GM18526 (cell line): ENCODE data around the gene MRPL49.
A peak's percentile ranks its signal among the peaks of the same experiment; 100 is the strongest.

Experiments
- POLR2A ChIP-seq: IDR thresholded peaks from 3 replicates; pipeline ENCODE4 v1.6.1; 2011; ENCODE audit not compliant: insufficient read length; ENCODE audit errors: extremely low read depth

The MRPL49 gene

DNA sequence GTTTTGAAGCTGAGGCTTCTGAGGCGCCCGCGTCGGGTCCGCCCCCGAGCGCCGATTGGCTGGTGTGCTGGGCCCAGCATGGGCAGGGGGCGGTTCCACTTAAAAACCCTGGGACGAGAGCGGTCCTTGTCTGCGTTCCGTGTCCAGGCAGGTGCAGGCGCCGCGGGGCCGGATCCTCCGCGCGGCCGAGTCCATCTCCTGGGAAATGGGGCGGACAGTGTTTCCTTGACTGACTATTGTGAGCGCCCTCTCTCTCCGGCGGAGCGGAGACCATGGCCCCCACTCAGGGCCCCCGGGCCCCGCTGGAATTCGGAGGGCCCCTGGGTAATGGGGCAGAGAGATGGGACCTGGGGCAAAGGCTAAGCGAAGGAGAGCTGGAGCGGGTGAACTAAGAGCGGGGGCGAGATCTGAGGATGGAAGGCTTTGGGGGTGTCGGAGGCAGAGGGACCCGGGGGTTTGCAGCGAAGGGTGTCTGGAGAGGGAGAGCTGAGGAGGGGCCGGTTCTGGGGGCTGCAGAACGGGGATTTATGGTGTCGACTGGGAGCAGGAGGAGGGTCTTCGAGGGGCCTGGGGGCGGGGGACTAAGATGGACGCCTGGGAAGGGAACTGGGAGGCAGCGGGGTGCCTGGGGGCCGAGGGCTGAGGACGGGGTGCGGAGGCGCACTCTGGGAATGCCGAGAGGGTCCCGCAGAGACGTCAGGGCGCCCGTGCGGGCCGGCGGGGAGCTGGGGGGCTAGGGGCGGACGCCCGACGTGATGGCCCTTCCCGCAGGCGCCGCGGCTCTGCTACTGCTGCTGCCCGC lies 10.2 kb upstream of the MRPL49 start, which contains the start of gene TM7SF2:
Gene TM7SF2 (plus strand): TSS at position 129 of the 802 bp plus-strand sequence. CDS start 144 bp downstream, at position 273.
- TF ChIP-seq POLR2A: peak; percentile 96

DNA sequence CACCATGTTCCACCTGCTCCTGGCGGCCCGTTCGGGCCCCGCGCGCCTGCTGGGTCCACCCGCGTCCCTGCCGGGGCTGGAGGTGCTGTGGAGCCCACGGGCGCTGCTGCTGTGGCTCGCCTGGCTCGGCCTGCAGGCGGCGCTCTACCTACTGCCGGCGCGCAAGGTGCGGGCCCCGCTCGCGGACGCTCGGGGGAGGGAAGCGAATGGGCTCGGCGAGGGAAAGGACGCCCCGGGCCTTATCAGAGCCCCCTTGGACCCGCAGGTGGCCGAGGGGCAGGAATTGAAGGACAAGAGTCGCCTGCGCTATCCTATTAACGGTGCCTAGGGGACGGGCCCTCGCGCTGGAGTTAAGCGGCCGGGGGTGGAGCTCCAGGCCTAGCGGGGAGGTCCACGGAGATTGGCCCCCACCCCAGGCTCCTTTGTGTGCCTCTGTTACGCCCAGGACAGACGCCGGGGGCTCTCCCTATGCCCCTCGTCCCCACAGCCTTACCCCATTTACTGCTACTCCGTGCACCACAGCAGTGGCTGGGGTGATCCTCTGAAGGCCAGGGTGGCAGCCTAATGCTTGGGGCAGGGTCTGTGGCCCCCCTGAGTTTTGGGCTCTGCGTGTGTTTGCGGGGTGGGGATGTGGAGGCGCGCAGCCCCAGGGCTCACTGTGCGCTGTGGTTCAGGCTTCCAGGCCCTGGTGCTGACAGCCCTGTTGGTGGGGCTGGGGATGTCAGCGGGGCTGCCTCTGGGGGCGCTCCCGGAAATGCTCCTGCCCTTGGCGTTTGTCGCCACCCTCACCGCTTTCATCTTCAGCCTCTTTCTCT lies 9.4 kb upstream of the MRPL49 start:
- peak; percentile 31 for TF ChIP-seq POLR2A

DNA sequence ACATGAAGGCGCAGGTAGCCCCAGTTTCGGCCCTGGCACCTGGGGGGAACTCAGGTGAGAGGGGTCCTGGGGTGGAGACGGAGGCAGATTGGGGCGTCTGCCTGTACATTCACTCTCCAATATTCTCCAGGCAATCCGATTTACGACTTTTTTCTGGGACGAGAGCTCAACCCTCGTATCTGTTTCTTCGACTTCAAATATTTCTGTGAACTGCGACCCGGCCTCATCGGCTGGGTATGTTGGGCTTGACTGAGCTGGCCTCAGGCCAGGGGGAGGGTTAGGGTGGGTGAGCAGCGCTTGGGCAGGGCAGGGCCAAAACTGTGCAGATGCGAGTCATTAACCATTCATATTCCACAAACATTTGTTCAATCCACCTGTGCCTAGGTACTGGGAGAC lies 8.8 kb upstream of the MRPL49 start:
- TF ChIP-seq POLR2A: no peak

GRCh38 chr11:65113839-65114238 lies 8.3 kb upstream of the MRPL49 start:
- no peak for TF ChIP-seq POLR2A

DNA sequence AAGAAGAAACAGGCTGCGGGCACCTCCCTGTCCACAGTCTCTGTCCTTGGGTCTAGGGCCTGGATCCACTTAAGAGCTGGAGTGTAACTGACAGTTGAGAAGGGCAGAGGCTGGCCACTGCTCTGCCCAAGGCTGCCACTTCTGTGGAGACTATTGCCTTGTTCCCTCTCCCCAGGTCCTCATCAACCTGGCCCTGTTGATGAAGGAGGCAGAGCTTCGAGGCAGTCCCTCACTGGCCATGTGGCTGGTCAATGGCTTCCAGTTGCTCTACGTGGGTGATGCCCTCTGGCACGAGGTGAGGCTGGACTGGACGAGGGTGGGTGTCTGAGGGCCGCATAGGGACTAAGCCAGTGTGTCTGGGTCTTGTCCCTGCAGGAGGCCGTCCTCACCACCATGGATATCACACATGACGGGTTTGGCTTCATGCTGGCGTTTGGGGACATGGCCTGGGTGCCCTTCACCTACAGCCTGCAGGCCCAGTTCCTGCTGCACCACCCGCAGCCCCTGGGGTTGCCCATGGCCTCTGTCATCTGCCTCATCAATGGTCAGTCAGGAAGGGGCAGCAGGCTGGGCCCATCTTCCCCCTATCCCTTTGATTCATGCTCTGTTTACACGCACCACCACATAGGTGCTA lies 7.5 kb upstream of the MRPL49 start:
- TF ChIP-seq POLR2A: no peak

- no peak for TF ChIP-seq POLR2A
These were observed 6.6 kb upstream of the MRPL49 start for GRCh38 chr11:65115361-65116082.

GRCh38 chr11:65116370-65117205 lies 5.5 kb upstream of the MRPL49 start:
- no peak for TF ChIP-seq POLR2A

DNA sequence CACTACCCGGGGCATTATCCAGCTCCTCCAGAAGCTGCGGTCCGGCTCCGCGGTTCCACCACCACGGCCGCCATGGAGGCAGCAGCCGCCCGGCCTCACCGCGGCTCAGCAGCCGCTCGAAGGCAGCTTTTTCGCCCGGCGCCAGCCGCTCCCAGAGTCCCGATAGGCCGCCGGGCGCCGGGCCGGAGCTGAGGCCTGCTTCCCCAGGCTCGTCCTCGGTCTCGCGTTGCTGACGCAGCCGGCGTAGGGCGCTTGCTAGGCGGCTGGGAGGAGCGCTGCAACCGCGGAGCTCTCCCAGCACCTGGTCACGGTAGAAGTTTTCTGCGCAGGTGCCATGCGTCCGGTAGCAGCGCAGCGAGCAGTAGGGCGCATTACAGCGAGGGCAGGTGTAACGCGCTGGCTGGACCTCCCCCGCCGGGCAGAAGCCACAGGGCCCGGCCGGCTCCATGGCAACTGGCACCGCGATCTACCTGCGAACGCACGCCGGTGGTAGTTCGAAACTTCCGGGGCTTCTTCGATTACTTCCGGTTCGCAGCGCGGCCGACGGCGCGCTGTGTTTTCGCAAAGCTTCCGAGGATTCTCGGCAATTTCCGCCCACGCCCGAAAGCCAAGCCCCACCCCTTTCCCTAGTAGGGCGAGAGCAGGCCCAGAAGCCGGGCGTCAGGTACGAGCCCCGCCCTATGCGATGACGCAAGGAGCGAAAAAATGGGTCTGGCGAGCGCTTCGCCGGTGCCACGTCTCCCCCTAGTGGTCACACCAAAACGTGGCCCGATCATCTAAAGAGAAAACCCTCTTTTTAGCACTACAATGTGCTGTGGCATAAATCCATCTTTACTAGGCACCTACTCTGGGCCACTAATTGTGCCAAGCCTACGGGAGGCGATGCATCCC lies 4.7 kb upstream of the MRPL49 start, which contains the start of gene ZNHIT2:
Gene ZNHIT2 (minus strand): TSS at position 496 of the 891 bp plus-strand sequence. CDS start 48 bp downstream, at position 448.
- TF ChIP-seq POLR2A: peak; percentile 75

- TF ChIP-seq POLR2A: no peak
These were observed 3.9 kb upstream of the MRPL49 start for GRCh38 chr11:65118097-65118837.

GRCh38 chr11:65119670-65119995 lies 2.5 kb upstream of the MRPL49 start:
- TF ChIP-seq POLR2A: no peak

DNA sequence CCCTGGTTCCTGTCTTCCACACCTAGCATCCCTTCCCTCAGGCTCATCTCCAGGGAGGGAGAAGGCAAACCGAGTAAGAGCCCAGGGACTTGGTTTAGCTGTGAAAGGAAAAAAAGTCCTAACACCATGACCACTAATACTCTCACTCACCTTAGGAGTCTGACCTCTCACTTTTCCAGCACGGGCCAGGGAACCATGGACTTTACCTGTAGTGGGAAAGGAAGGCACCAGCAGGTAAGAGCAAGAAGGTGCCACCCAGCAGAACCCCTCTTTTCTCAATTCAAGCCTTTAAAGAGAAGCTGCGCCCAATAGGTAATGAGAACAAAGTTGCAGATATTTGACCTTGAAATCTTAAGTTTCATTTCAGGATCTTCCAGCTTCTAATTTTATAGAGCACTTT lies 1.3 kb upstream of the MRPL49 start:
- TF ChIP-seq POLR2A: no peak

GRCh38 chr11:65121447-65121864 lies 665 bp upstream of the MRPL49 start:
- TF ChIP-seq POLR2A: no peak
